SK-N-SH treated with all-trans-retinoic acid at 6 μM for 48 hours (cell line): ENCODE measurements around the gene AP3S1.

ENCODE experiments used
- ATAC-seq: fragments of 200-7000 bp; cut with Tn5 transposase; 3 replicates; pipeline ENCODE4 v1.9.1; 2020; ENCODE audit warnings: mild to moderate bottlenecking, moderate library complexity
- PPARA ChIP-seq: fragments of 250-450 bp; sonication (Bioruptor Pico); IDR thresholded peaks from 2 replicates; pipeline ENCODE4 v1.5.0; 2020; ENCODE audit warnings: mild to moderate bottlenecking, borderline replicate concordance

AP3S1 gene

GRCh38 chr5:115963566-115963965 lies 121.8 kb downstream of the AP3S1 start:
- no peak for ATAC-seq
- no peak for TF ChIP-seq PPARA
- TF ChIP-seq, all 23 proteins: peak for 0
